Fibroblast of skin of left quadriceps (primary cell): ENCODE results near the gene SYNE4.

Experiments
- DNase-seq, 2 experiments: peaks; one replicate each; pipeline ENCODE4 v3.0.0-alpha.2; 2013; ENCODE audit warnings: low read depth in 2 of 2

The SYNE4 gene

GRCh38 chr19:35955881-35956634, 52.6 kb downstream of the SYNE4 start:
- DNase-seq = no peak
